Measurements from ENCODE around the gene SLCO1B3. TPM values are rescaled to one million over a fixed set of nuclear protein-coding genes. Genes with fewer than 3 reads are reported as not detected.

SLCO1B3 gene
- total and polyA plus RNA-seq, 2 experiments from 2014 or later: 0.17 TPM; not detected in 1

GRCh38 chr12:20807192-20808080, 3.1 kb upstream of the SLCO1B3 start:
- Mint-ChIP-seq H3K4me1 (no peaks in the 10 kb centered on the region), H3K36me3 (ENCODE audit: low read depth) (peaks cover 3% of the 10 kb centered on the region; the same call in 2 of the 3 replicates), H3K9me3 (peaks cover 9% of the 10 kb centered on the region), H3K4me3 (no peak overlapping the region), H3K27ac (no peak overlapping the region), H3K27me3 (ENCODE audit: insufficient read depth, low read depth, poor library complexity) (no peaks in the 10 kb centered on the region)
- DNase-seq (ENCODE audit: low spot score) (peak; percentile 4), ATAC-seq (no peak)
- Histone ChIP-seq H3K36me3 (ENCODE audit: insufficient read depth) (no peaks in the 10 kb centered on the region), H2AFZ (no peak overlapping the region), H3K27me3 (ENCODE audit: insufficient read depth) (no peaks in the 10 kb centered on the region), H3K9me2 (ENCODE audit: insufficient read depth) (no peaks in the 10 kb centered on the region), H3K27ac (ENCODE audit: low read depth) (no peak overlapping the region), H3K79me2 (replicated peaks; ENCODE audit: insufficient read depth) (no peaks in the 10 kb centered on the region), H3K4me1 (ENCODE audit: insufficient read depth) (no peaks in the 10 kb centered on the region), H3K4me2 (no peak overlapping the region), H3F3A (replicated peaks; ENCODE audit: low read depth) (no peaks in the 10 kb centered on the region), H3K4me3 (no peak overlapping the region), H4K20me1 (replicated peaks; ENCODE audit: insufficient read depth) (no peaks in the 10 kb centered on the region)
- TF ChIP-seq ZNF331 (CRISPR knock-in tag; IDR thresholded peaks at IDR 0.05; ENCODE audit: low read depth) (no peak), JUNB (IDR thresholded peaks at IDR 0.05; ENCODE audit: unreplicated experiment) (no peak), CREB1 (CRISPR knock-in tag; IDR thresholded peaks at IDR 0.05; ENCODE audit: low read depth) (no peak), REST (IDR thresholded peaks at IDR 0.05; ENCODE audit: unreplicated experiment) (no peak), EZH2 (IDR thresholded peaks at IDR 0.05; ENCODE audit: low read depth, unreplicated experiment) (no peak), NANOG (IDR thresholded peaks at IDR 0.05; ENCODE audit: borderline replicate concordance) (no peak), STAT1 (IDR thresholded peaks at IDR 0.05; ENCODE audit: unreplicated experiment) (no peak), EZH2phosphoT487 (IDR thresholded peaks at IDR 0.05; ENCODE audit: unreplicated experiment) (no peak), ZNF114 (CRISPR knock-in tag; IDR thresholded peaks at IDR 0.05) (no peak), POLR2AphosphoS5 (IDR thresholded peaks at IDR 0.05; ENCODE audit: low read depth) (no peak), CTCF (conservative IDR thresholded peaks at IDR 0.05; ENCODE audit: low read depth in 2 of 2) (no peak), ETS1 (IDR thresholded peaks at IDR 0.05) (no peak), ZNF462 (CRISPR knock-in tag; IDR thresholded peaks at IDR 0.05) (no peak)

All from GM23338 (cell line).